HS-5 (cell line): Measurements from ENCODE around the gene KCNIP1.
A peak's percentile ranks its signal among the peaks of the same experiment; 100 is the strongest.

ENCODE experiments used
- DNase-seq: peaks from one replicate; pipeline ENCODE4 v3.0.0-alpha.2; 2012; ENCODE audit warnings: low read depth

The KCNIP1 gene

DNA sequence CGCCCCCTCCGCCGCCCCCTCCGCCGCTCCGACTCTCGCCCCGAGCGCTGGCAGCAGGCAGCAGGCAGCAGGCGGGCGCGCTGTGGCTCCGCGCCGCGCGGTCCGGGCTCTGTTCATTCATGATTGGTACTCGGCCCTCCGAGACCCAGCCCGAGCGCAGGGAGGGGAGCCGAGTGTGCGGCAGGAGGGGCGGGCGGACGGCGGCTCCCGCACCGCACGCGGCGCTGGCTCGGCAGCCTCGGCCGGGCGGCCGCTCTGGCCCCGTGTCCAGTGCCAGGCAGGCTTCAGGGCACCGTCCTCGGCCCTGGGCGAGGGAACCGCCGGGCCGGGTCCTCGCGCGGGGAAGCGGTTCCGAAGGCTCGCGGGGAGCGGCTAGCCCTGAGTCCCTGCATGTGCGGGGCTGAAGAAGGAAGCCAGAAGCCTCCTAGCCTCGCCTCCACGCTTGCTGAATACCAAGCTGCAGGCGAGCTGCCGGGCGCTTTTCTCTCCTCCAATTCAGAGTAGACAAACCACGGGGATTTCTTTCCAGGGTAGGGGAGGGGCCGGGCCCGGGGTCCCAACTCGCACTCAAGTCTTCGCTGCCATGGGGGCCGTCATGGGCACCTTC, at the start of gene KCNIP1:
Gene KCNIP1 (plus strand): TSS at position 31 of the 607 bp plus-strand sequence.
- DNase-seq, result no peak

DNA sequence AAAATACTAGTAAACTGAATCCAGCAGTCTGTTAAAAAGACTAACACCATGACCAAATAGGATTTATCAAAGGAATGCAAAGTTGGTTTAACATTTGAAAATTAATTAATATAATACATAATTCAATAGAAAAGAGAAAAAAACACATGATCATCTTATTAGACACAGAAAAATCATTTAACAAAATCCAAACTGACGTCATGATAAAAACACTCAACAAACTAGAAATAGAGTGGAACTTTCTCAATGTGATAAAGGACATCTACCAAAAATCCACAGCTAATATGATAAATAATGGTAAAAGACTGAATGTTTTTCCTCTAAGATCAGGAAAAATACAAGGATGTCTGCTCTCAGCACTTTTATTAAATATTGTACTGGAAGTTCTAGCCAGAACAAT, 40.4 kb upstream of the KCNIP1 start:
- DNase-seq, result no peak

DNA sequence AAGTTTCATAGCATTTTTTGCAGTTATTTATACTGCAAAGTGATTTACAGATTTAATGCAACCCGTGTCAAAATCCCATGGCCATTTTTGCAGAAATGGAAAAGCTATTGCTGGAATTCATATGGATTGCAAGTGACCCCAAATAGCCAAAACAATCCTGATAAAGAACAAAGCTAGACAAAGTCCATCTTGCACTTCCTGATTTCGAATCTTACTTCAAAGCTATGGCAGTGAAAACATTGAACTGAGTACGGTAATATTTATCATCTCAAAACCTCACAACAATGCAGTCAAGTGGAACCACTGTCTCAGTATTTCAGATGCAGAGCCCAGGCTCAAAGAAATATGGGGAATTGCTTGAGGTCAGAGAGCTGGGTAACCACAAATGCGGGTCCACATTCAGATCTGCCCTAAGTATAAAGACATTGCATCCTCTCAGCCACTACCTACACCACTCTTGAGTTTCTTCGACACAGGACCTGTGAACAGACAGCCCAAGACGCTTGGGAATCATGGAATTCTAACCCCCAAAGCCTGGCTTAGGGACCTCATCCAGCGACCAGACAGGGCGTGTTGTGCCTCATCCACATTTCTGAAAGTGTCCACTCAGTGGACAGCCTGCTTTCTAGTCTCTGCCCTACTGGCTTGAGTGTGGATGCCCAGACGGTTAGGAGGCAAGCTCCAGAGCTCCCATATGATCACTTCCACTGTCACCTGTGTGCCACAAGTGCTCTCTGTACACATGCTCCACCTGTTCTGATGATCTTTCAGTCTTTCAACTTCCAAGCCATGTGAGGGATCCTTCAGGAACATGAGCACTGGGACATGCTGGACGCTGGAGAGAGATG, 39.3 kb upstream of the KCNIP1 start:
- no peak for DNase-seq

DNA sequence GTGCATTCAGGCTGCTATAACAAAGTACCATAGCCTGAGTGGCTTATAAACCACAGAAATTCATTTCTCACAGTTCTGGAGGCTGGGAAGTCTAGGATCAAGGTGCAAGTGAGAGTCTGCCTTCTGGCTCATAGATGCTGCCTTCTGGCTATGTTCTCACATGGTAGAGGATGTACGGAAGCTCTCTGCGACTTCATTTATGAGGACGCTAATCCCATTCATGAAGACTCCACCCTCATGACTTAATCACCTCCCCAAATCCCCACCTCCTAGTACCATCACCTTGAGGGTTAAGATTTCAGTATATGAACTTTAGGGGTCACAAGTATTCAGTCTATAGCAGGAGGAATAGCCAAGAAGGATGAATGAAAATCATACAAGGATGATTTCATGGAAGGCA, 37.3 kb upstream of the KCNIP1 start:
- no peak for DNase-seq

DNA sequence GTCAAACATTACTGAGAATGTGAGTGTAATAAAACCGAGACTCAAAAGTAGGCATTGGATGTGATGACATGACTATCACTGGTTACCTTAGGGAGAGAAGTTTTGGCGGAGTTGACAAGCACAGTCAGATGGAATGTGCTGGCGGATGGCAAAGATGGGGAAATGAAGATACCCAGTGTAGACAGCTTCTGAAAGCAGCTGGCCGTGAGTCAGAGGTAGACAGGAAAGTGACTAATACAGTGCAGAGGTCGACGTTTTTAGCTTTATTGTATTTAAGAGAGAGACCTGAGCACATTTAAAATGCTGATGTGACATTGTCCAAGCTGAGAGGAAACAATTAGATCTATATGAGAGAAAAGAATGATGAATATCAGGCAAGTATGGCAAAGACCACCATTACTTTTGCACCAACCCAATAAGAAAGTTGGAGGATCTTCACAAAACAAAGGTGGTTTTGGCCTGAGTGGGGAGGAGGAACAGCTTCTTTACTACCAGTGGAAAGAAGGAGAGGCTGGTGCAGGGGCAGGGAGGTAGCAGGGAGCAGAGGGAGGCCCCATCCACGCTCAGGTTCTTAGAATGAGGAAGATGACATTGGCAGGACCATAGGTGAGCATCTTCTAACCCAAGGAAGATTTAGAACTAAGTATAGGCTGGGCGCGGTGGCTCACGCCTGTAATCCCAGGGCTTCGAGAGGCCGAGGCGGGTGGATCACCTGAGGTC, 36.7 kb upstream of the KCNIP1 start:
- DNase-seq, result peak; percentile 95

DNA sequence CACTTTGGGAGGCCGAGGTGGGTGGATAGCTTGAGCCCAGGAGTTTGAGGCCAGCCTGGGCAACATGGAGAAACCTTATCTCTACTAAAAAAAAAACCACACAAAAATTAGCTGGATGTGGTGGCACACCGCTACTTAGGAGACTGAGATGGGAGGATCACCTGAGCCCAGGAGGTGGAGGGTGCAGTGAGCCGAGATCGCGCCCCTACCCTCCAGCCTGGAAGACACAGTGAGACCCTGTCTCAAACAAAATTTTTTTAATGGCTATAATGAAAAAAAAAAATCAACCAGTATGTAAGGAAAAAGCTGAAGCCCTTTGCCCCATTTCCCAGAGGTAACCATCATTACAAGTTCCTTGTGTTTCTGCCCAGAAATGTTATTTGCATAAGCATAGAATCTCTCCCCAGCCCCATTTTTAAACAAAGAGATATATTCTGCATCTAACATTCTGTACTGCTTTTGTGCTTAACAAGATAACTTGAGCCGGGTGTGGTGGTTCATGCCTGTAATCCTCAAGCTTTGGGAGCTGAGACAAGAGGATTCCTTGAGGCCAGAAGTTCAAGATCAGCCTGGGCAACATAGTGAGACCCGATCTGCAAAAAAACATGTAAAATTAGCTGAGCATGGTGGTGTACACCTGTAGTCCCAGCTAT, 35.1 kb upstream of the KCNIP1 start:
- no peak for DNase-seq

DNA sequence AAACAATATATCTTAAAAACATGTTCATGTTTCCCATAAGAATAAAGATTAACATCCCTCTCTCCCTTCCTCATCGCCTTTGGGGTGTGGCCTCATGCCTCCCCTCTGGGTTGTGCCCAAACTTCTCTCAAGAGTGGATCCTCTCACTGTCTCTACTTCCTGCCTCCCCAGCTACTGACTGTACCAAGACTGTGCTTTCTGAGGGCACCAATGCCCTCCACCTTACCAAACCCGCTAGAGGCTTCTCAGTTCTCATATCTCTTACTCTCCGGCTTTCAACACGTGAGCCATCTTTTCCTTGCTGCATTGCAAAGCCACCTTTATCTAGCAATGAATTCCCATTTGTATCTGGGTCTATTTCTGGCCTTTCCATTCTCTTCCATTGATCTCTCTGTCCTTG, 34.4 kb upstream of the KCNIP1 start:
- no peak for DNase-seq

DNA sequence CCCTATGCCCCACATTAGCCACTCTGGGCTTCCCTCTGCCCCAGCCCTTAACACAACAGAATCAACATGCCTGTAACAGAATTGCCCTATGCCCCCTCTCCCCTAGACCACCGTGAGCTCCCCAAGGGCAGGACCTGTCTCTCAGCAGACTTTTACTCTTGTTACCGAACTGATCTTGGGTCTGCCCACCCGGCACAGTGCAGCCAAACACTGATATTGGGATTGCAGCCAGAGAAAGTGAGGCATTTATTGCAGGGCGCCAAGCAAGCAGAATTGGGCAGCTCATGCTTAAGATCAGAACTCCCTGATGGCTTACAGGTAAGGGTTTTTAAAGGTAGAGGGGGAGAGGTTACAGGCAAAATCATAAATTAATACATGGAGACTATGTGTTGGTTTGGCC, 33.5 kb upstream of the KCNIP1 start:
- DNase-seq, result no peak

DNA sequence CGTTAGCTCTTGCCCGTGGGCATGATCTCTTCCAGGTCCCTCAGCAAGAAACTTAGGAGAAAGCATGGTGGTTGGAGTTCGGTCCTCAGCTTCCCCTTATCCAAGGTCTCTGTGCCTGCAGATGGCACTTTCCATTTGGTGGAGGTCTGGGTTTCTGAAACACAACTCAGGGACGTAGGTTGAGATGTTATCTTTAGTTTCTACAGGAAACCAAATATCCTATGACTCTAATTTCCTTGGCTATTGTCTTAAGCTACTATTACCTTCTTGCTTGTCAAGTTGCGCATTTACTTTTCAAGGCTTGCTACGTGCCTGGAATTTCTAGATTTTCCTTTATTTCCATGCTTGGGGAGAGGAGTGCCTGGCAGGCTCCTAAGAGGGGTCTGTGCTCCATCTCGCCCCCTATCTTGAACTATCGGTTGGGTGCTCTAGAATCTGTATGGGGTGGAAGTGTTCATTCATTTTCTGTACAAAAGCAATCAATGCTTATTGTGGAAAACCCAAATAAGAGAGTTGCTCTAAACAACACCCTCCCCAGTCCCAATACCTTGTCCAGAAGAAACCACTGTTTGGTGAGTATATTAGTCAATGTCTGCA, 32.9 kb upstream of the KCNIP1 start:
- DNase-seq, result no peak

DNA sequence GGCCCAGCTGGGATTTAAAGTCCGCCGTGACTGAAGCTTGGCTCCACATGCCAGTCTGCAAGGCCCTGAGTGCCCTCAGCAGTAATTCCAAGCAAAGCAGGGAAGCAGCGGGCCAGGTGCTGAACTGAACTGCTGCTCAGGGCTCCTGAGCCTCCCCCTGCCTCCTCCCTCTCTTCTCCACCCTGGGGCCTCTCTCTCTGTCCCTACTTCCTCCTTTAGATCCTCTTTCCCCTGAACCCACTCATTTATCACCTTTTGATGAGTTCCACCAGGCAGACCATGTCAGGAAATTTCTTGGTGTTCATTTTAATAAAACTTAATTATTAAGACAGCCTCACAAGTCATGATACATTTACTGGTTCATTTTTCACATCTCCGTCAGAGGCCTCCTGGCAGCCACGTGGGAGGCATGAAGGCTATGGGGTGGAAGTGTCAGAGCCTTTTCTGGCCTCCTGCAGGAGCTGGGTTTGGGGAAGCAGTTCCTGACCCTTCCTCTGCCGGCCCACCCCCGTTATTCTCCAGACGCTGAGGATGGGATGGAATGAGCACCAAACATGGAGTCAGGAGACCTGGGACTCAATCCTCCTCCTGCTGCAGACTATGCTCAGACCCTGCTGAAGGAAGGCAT, 32.2 kb upstream of the KCNIP1 start:
- no peak for DNase-seq

DNA sequence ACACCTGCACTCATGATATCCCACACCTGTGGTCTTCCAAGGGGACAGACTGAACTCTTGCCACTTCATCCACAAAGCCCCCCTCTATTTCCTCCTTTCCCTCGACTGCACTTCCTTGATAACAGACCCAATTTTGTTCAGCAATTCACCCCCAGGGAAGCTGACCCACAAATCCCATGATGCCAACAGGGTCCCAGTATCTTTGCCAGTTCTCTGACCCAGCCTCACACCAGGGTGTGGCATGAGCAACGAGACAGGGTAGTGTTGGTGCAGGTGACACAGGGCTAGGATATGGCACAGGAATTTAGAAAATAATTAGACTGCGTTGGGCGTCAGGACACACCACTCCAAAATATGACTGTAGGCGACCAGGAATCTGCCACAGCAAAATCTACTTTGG, 30.2 kb upstream of the KCNIP1 start:
- no peak for DNase-seq

DNA sequence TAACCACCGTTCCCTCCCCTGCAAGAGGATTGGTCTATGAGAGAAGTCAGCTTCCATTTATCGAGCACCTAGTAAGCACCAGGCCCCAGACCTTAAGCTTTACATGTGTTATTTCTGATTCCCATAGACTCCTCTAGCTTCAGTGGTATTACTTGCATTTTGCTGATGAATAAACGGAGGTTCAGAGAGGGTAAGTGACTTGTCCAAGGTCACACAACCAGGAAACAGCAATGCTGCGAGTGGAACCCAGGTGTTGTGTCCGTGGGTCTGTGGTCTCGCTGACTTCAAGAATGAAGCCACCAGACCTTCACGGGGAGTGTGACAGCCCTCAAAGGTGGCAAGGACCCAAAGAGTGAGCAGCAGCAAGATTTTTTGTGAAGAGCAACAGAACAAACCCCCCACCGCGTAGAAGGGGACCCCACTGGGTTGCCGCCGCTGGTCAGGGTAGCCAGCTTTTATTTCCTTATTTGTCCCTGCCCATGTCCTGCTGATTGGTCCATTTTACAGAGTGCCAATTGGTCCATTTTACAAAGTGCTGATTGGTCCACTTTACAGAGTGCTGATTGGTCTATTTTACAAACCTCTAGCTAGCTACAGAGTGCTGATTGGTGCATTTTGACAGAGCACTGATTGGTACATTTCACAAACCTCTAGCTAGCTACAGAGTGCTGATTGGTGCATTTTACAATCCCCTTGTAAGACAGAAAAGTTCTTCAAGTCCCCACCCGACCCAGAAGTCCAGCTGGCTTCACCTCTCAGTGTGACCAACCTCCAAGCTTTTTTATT, 29.1 kb upstream of the KCNIP1 start:
- no peak for DNase-seq

DNA sequence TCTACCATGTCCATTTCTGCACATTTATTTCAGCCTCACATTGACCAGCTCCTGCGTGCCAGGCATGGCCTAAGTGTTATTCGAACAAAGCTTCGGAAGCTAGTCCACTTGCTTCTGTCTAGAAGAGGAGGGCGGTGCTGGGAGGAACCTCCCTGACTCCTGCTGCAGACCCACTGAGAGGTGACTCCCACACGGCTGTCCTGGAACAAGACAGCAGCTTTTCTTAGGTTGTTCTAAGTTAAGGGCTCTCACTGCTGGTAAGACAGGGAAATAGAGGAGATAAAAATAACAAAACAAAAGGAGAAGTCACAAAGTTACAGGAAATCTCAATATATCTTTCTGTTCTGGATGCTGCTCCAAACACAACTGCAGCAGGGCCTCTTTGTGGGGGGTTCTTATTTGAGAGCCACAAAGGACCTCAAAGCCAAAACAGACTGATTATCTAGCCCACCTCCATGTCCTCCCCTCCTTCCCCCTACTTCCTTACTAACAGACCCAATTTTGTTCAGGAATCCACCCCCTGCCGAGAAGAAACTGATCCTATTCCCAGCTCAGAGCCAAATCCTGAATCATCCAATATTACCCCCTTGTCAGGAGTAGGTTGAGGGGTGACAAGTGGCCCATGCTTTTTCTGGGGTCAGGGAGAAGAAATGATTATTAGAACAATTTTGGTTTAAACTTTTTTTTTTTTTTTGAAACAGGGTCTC, 28.4 kb upstream of the KCNIP1 start:
- no peak for DNase-seq

DNA sequence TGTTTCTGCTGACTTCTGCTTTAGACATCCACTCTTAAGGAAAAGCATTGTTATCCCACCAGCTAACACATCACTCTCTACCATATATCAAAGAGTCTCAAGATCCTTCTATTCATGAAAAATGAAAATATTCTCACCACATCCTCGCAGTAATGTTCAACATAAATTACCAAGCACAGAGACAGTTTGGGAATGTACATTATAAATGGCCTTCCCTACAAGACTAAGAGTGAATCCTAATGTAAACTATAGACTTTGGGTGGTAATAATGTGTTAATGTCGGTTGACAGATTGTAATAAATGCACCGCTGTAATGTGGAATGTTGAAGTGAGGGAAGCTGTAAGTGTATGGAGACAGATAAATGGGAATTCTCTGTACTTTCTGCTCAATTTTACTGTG, 27.1 kb upstream of the KCNIP1 start:
- no peak for DNase-seq

DNA sequence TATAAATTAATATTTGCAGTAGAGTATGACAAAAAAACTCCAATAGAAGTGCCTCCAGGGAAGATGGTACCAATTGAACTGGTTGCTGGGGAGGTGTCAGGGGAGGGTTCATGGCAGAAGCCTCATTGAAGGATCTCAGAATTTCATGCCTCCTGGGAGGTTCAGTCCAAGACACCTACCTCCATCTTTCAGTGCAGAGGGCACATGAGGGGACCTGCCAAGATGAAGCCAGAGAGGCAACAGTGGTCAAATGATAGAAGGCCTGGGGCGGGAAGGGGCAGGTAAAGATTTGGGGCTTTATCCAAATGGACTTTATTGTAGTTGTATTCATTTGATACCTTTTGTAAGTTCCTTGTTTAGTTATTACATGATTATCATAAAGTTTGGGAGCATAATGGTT, 25.9 kb upstream of the KCNIP1 start:
- no peak for DNase-seq

DNA sequence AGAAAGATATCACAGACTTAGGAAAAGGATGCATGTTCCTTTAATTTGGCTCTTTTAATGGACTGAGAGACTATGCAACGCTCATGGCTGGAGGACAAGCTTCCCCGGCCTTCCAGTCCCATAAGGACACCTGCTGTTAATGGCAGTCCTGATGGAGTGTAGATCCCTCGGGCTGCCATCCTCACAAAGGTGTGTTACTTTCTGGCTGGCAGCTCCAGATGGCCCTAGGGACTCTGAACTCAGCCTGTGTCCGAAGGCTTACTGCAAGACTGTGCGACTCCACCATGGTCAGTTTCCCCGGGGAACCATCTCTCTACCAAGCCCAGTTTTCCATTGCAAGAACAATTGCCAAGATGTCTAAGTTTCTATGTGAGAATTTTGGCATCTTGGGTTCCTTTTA, 25.5 kb upstream of the KCNIP1 start:
- no peak for DNase-seq

DNA sequence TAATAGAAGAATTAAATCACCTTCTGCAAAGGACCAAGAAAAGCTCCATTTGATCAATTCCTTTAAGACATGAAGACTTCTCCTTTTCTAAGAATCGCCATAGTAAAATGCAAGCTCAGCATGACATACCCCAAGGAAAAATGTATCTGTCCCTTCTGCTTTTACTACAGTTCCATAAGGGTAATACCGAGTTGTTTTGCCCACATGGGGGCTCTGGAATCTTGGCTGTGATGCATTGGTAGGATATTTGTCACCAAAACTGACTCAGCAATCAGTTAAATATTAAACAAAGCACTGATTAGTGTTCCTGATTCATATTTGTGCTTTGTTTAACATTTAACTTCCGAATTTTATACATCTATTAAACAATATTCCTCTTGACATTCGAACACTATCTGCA, 24.3 kb upstream of the KCNIP1 start:
- peak; percentile 10 for DNase-seq

DNA sequence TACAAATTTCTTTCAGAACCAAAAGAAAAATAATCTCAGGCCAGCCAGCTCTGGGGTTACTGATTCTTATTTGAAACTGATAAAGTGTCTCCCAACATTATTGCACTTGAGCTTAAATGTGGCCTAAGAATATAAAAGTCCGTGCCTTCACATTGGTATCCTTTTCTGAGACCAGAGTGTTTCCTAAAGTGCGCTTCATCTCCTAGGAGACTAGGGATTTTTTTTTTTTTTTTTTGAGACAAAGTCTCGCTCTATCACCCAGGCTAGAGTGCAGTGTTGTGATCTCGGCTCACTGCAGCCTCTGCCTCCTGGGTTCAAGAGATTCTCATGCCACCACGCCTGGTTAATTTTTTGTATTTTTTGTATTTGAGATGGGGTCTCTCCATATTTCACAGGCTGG, 23.6 kb upstream of the KCNIP1 start:
- DNase-seq, result no peak

DNA sequence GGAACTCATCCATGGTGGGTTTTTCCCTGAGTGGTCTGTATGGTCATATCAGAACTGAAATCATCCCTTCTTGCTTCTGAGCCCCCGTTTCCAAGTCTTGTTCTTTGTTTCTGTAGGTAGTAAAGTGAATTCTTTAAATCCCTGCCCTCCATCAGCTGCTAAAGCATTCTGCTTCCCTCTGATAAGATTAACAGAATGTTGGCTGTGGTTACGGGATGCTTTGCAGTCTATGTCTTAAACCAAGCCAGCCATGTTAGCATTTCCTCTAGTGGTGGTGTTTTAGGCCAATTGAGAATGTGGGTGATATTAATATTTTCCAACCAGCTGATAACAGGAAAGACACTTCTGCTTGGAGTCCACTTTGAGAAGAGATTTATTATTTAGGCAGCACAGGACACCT, 22.0 kb upstream of the KCNIP1 start:
- DNase-seq, result no peak

DNA sequence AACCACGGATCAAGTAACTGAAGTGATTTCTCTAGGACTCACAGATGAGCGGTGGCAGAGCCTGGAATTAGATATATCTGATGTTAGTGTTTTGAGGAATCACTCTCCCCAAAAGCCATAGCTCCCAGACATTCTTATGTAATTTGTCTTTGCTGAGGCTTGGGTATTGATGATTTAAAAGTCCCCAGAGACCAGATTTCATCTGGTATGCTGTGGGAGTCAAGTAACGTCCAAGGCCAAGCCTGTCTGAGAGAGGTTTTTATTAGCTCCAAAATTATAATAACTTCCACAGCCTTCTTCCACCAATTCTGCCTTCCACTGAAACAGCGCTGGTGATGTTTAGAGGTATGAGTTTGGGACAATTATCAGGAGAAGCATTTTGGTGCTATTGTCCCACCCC, 21.3 kb upstream of the KCNIP1 start:
- DNase-seq, result no peak
